Thyroid gland (tissue), 4 donors: ENCODE data around the gene NRDE2. TPM values are rescaled to one million over a fixed set of nuclear protein-coding genes. Genes with fewer than 3 reads are reported as not detected.

Experiments used
- DNase-seq, 2 donors: peaks; one replicate each; pipeline ENCODE4 v3.0.0-alpha.2; 2019
- H3K27ac ChIP-seq, 3 donors: fragments of 200-600 bp; sonication (generic); 1 replicate in 2 of 3; 2 replicates in 1 of 3; pipeline ENCODE4 v1.5.1; 2016 to 2019; ENCODE audit warnings: mild to moderate bottlenecking in 1 of 3, moderate library complexity in 1 of 3
- H3K27me3 ChIP-seq: fragments of 200-600 bp; sonication (generic); one replicate; pipeline ENCODE4 v1.5.1; 2019
- H3K36me3 ChIP-seq, 2 donors: fragments of 200-600 bp; sonication (generic); one replicate each; pipeline ENCODE4 v1.5.1; 2016 to 2019
- H3K4me1 ChIP-seq, 2 donors: fragments of 200-600 bp; sonication (generic); one replicate each; pipeline ENCODE4 v1.5.1; 2017 to 2019
- H3K4me3 ChIP-seq, 3 donors: fragments of 200-600 bp; sonication (generic); replicated peaks in 1 of 3; 1 replicate in 2 of 3; 2 replicates in 1 of 3; pipeline ENCODE4 v1.5.1; 2016; ENCODE audit warnings: mild to moderate bottlenecking in 1 of 3
- H3K9me3 ChIP-seq: fragments of 200-600 bp; sonication (generic); one replicate; pipeline ENCODE4 v1.5.1; 2017
- CTCF ChIP-seq, 6 experiments: fragments of 200-600 bp in 3 of 6; fragments of 450-650 bp in 3 of 6; sonication (generic) in 3 of 6; IDR thresholded peaks; one replicate each; pipeline ENCODE4 v1.5.1; 2016 to 2019; ENCODE audit warnings: antibody characterized with exemption in 6 of 6, mild to moderate bottlenecking in 2 of 6, inconsistent platforms in 1 of 6, moderate library complexity in 1 of 6
- POLR2A ChIP-seq, 2 donors: fragments of 450-650 bp; IDR thresholded peaks; one replicate each; pipeline ENCODE4 v1.6.1; 2017; ENCODE audit warnings: antibody characterized with exemption in 2 of 2, mild to moderate bottlenecking in 2 of 2, moderate library complexity in 1 of 2
- WGBS, 2 donors: methylation state at CpG; one replicate each; pipeline ENCODE4 v1.1.5; 2017; 5-methylcytosine and 5-hydroxymethylcytosine counted together
- intact Hi-C: fragments of 100-400 bp; cut with DNase I; formaldehyde crosslinking; loops from one replicate; pipeline ENCODE4 v1.15.1; 2023
- total RNA-seq, 4 donors: library from RNA; depleted of rRNA; stranded (reverse); fragments of >200 nt; gene quantifications; one replicate each; pipeline ENCODE4 v1.2.3, GENCODE V29; 2016

NRDE2 gene
- total RNA-seq, 4 donors from 2014 or later: 21.7 to 38.7 (median 26.7) TPM

- peaks cover 0 to 7% of the 10 kb centered on the region in 2 donors for H3K4me1 ChIP-seq
- peaks cover 16 to 36% of the 10 kb centered on the region in 2 donors for H3K36me3 ChIP-seq
- no peak overlapping the region for H3K27ac ChIP-seq
- intact Hi-C loops: no loop called here
- H3K4me3 ChIP-seq: no peak overlapping the region
- 70 to 76% methylated on average over 7 of the region's 7 CpGs for WGBS, 2 donors
- H3K27me3 ChIP-seq: no peaks in the 10 kb centered on the region
- TF ChIP-seq POLR2A (IDR thresholded peaks at IDR 0.05) (no peak), CTCF (IDR thresholded peaks at IDR 0.05) (no peak)
- DNase-seq: no peak
- H3K9me3 ChIP-seq: no peaks in the 10 kb centered on the region
Observed at GRCh38 chr14:90299408-90299807, 32.3 kb downstream of the NRDE2 start.

GRCh38 chr14:90297876-90298629, 33.7 kb downstream of the NRDE2 start:
- intact Hi-C loops: no loop called here
- H3K27me3 ChIP-seq: no peaks in the 10 kb centered on the region
- H3K36me3 ChIP-seq: peaks cover 5 to 31% of the 10 kb centered on the region in 2 donors
- H3K27ac ChIP-seq: no peak overlapping the region
- DNase-seq: no peak
- no peaks in the 10 kb centered on the region for H3K9me3 ChIP-seq
- peaks cover 0 to 7% of the 10 kb centered on the region in 2 donors for H3K4me1 ChIP-seq
- no peak overlapping the region for H3K4me3 ChIP-seq
- no peak for TF ChIP-seq CTCF (IDR thresholded peaks at IDR 0.05)
- no peak for TF ChIP-seq POLR2A (IDR thresholded peaks at IDR 0.05)
- WGBS, 2 donors: 92 to 97% methylated on average over 11 of the region's 11 CpGs

GRCh38 chr14:90296641-90297040, 35.1 kb downstream of the NRDE2 start:
- Histone ChIP-seq H3K27ac (no peak overlapping the region), H3K27me3 (no peaks in the 10 kb centered on the region), H3K4me1 (peaks cover 0 to 2% of the 10 kb centered on the region in 2 donors), H3K9me3 (no peaks in the 10 kb centered on the region), H3K36me3 (peaks cover 7 to 42% of the 10 kb centered on the region in 2 donors), H3K4me3 (no peak overlapping the region)
- intact Hi-C loops: no loop called here
- WGBS, 2 donors: 96 to 98% methylated on average over 7 of the region's 7 CpGs
- DNase-seq: no peak
- TF ChIP-seq CTCF (IDR thresholded peaks at IDR 0.05) (no peak), POLR2A (IDR thresholded peaks at IDR 0.05) (no peak)

- DNase-seq: no peak
Observed at GRCh38 chr14:90295870-90296516, 35.7 kb downstream of the NRDE2 start.

More at GRCh38 chr14:90295870-90296516, 35.7 kb downstream of the NRDE2 start:
- Histone ChIP-seq H3K9me3 (no peaks in the 10 kb centered on the region), H3K27ac (no peak overlapping the region), H3K4me3 (no peak overlapping the region), H3K4me1 (no peaks in the 10 kb centered on the region), H3K27me3 (no peaks in the 10 kb centered on the region), H3K36me3 (peaks cover 8 to 47% of the 10 kb centered on the region in 2 donors)
- 88 to 92% methylated on average over 5 of the region's 5 CpGs for WGBS, 2 donors
- no peak for TF ChIP-seq POLR2A (IDR thresholded peaks at IDR 0.05)
- TF ChIP-seq CTCF (IDR thresholded peaks at IDR 0.05): no peak
- intact Hi-C loops: no loop called here
